IMR-90 (cell line): ENCODE results near the gene SARDH. TPM values are rescaled to one million over a fixed set of nuclear protein-coding genes. Genes with fewer than 3 reads are reported as not detected.

Source experiments
- ATAC-seq: fragments of 200-7000 bp; cut with Tn5 transposase; 2 replicates; pipeline ENCODE4 v1.9.1; 2020; ENCODE audit warnings: low read depth, mild to moderate bottlenecking, moderate library complexity
- BruUV-seq: library from RNA; stranded (reverse); fragments of 400-500 nt; replicated peaks from 2 replicates; lab custom pipeline; 2021; lab: Mats Ljungman, UMichigan
- CTCF ChIA-PET: fragments of 300-600 bp; formaldehyde crosslinking; extraction: SDS; loops from one replicate; lab custom pipeline; 2021; ENCODE audit warnings: antibody characterized with exemption; lab: Yijun Ruan, JAX
- POLR2A ChIA-PET: fragments of 300-600 bp; sonication (Branson Sonifier 250); formaldehyde crosslinking; loops from one replicate; lab custom pipeline; 2022; ENCODE audit warnings: antibody characterized with exemption; ENCODE audit not compliant: unreplicated experiment; lab: Charles Lee
- DNase-seq: peaks from one replicate; pipeline ENCODE4 v3.0.0; 2013
- H2AFZ ChIP-seq: replicated peaks from 2 replicates; pipeline ENCODE3; 2013; ENCODE audit warnings: low read length, mild to moderate bottlenecking; ENCODE audit not compliant: poor library complexity
- H2AK5ac ChIP-seq: 2 replicates; pipeline ENCODE4 v1.6.1; 2013; ENCODE audit warnings: low read depth, low read length, inconsistent platforms
- H2AK9ac ChIP-seq: replicated peaks from 2 replicates; pipeline ENCODE3; 2013; ENCODE audit warnings: mild to moderate bottlenecking, low read depth, low read length, moderate library complexity; ENCODE audit not compliant: poor library complexity
- H2BK120ac ChIP-seq: 2 replicates; pipeline ENCODE4 v1.6.1; 2013; ENCODE audit warnings: low read depth, low read length, inconsistent platforms
- H2BK15ac ChIP-seq: 3 replicates; pipeline ENCODE4 v1.6.1; 2013; ENCODE audit warnings: low read depth, low read length, inconsistent platforms
- H2BK20ac ChIP-seq: 2 replicates; pipeline ENCODE4 v1.6.1; 2013; ENCODE audit warnings: low read depth, mild to moderate bottlenecking, inconsistent platforms, low read length, moderate library complexity
- H2BK5ac ChIP-seq: 2 replicates; pipeline ENCODE4 v1.6.1; 2013; ENCODE audit warnings: mild to moderate bottlenecking, low read depth, low read length, inconsistent platforms; ENCODE audit not compliant: poor library complexity, severe bottlenecking
- H3K14ac ChIP-seq: replicated peaks from 2 replicates; pipeline ENCODE4 v1.6.1; 2013; ENCODE audit warnings: low read depth, low read length, inconsistent platforms
- H3K18ac ChIP-seq: 2 replicates; pipeline ENCODE4 v1.6.1; 2013; ENCODE audit warnings: low read depth, low read length, control low read depth
- H3K23ac ChIP-seq: 2 replicates; pipeline ENCODE4 v1.6.1; 2013; ENCODE audit warnings: low read depth, low read length, inconsistent platforms
- H3K27ac ChIP-seq: 2 replicates; pipeline ENCODE4 v1.5.1; 2013; ENCODE audit warnings: mild to moderate bottlenecking, control low read depth, low read length; ENCODE audit not compliant: insufficient read depth
- H3K27me3 ChIP-seq: 2 replicates; pipeline ENCODE4 v1.6.1; 2013; ENCODE audit warnings: low read length; ENCODE audit not compliant: control insufficient read depth, insufficient read depth
- H3K36me3 ChIP-seq: 2 replicates; pipeline ENCODE4 v1.6.1; 2013; ENCODE audit warnings: low read length, mixed read lengths; ENCODE audit not compliant: control insufficient read depth, insufficient read depth
- H3K4ac ChIP-seq: 2 replicates; pipeline ENCODE4 v1.6.1; 2013; ENCODE audit warnings: low read depth, low read length, inconsistent platforms
- H3K4me1 ChIP-seq: 2 replicates; pipeline ENCODE4 v1.6.1; 2013; ENCODE audit warnings: low read length, mixed read lengths; ENCODE audit not compliant: control insufficient read depth, insufficient read depth
- H3K4me2 ChIP-seq: 2 replicates; pipeline ENCODE4 v1.6.1; 2013; ENCODE audit warnings: low read depth, mild to moderate bottlenecking, control low read depth, low read length, moderate library complexity
- H3K4me3 ChIP-seq: 2 replicates; pipeline ENCODE4 v1.5.1; 2013; ENCODE audit warnings: low read depth, mild to moderate bottlenecking, control low read depth, low read length, moderate library complexity; ENCODE audit not compliant: insufficient read depth
- H3K56ac ChIP-seq: 2 replicates; pipeline ENCODE4 v1.6.1; 2013; ENCODE audit warnings: low read length, inconsistent platforms; ENCODE audit not compliant: insufficient read depth; ENCODE audit errors: extremely low read depth
- H3K79me1 ChIP-seq, 2 experiments: 2 replicates each; pipeline ENCODE4 v1.6.1; 2013; ENCODE audit warnings: low read length in 2 of 2, inconsistent platforms in 1 of 2, low read depth in 1 of 2
- H3K9ac ChIP-seq: 2 replicates; pipeline ENCODE4 v1.6.1; 2013; ENCODE audit warnings: low read depth, low read length, control low read depth
- H3K9me1 ChIP-seq: 2 replicates; pipeline ENCODE4 v1.6.1; 2013; ENCODE audit warnings: low read length, inconsistent platforms; ENCODE audit not compliant: insufficient read depth
- H3K9me3 ChIP-seq: 2 replicates; pipeline ENCODE4 v1.6.1; 2013; ENCODE audit warnings: low read length; ENCODE audit not compliant: control insufficient read depth, insufficient read depth
- H4K20me1 ChIP-seq: 2 replicates; pipeline ENCODE4 v1.6.1; 2013; ENCODE audit warnings: low read length, inconsistent platforms; ENCODE audit not compliant: insufficient read depth
- H4K5ac ChIP-seq: 2 replicates; pipeline ENCODE4 v1.6.1; 2013; ENCODE audit warnings: mild to moderate bottlenecking, low read depth, low read length, control low read depth
- H4K8ac ChIP-seq, 2 experiments: 2 replicates each; pipeline ENCODE4 v1.6.1; 2013; ENCODE audit warnings: low read depth in 2 of 2, low read length in 2 of 2, control low read depth in 1 of 2, inconsistent platforms in 1 of 2
- H4K91ac ChIP-seq: 2 replicates; pipeline ENCODE4 v1.6.1; 2013; ENCODE audit warnings: low read depth, low read length, inconsistent platforms; ENCODE audit not compliant: insufficient read depth
- BHLHE40 ChIP-seq: fragments of 150-350 bp; IDR thresholded peaks from 2 replicates; pipeline ENCODE4 v1.6.1; 2016; ENCODE audit warnings: mild to moderate bottlenecking, low read depth, low read length
- CEBPB ChIP-seq: IDR thresholded peaks from 2 replicates; pipeline ENCODE4 v1.6.1; 2012; ENCODE audit warnings: low read depth, low read length, improper control_type of control experiment
- CHD1 ChIP-seq: IDR thresholded peaks from 2 replicates; pipeline ENCODE4 v1.6.1; 2012; ENCODE audit warnings: low read depth, low read length, improper control_type of control experiment
- CTCF ChIP-seq: conservative IDR thresholded peaks from 2 replicates; pipeline ENCODE4 v1.5.1; 2012; ENCODE audit warnings: mild to moderate bottlenecking, low read depth, low read length, improper control_type of control experiment
- FOS ChIP-seq: fragments of 150-350 bp; IDR thresholded peaks from 2 replicates; pipeline ENCODE4 v1.6.1; 2016; ENCODE audit warnings: low read depth, low read length
- MAZ ChIP-seq: IDR thresholded peaks from 2 replicates; pipeline ENCODE4 v1.6.1; 2012; ENCODE audit warnings: low read depth, mild to moderate bottlenecking, low read length, improper control_type of control experiment, moderate library complexity, borderline replicate concordance
- MXI1 ChIP-seq: IDR thresholded peaks from 2 replicates; pipeline ENCODE4 v1.6.1; 2012; ENCODE audit warnings: low read depth, mild to moderate bottlenecking, low read length, moderate library complexity, borderline replicate concordance
- NFE2L2 ChIP-seq: fragments of 150-350 bp; IDR thresholded peaks from 2 replicates; pipeline ENCODE4 v1.6.1; 2016; ENCODE audit warnings: low read depth, mild to moderate bottlenecking, low read length
- POLR2A ChIP-seq: IDR thresholded peaks from 2 replicates; pipeline ENCODE4 v1.6.1; 2012; ENCODE audit warnings: mild to moderate bottlenecking, low read depth, low read length
- RAD21 ChIP-seq: IDR thresholded peaks from 2 replicates; pipeline ENCODE4 v1.6.1; 2012; ENCODE audit warnings: low read length, improper control_type of control experiment
- RCOR1 ChIP-seq: IDR thresholded peaks from 2 replicates; pipeline ENCODE4 v1.6.1; 2012; ENCODE audit warnings: mild to moderate bottlenecking, low read length, improper control_type of control experiment; ENCODE audit not compliant: insufficient replicate concordance
- RFX5 ChIP-seq: IDR thresholded peaks from 2 replicates; pipeline ENCODE4 v1.8.0; 2012; ENCODE audit warnings: low read depth, mild to moderate bottlenecking, low read length, moderate library complexity
- SMC3 ChIP-seq: fragments of 150-350 bp; IDR thresholded peaks from 2 replicates; pipeline ENCODE4 v1.6.1; 2016; ENCODE audit warnings: low read depth, mild to moderate bottlenecking, antibody characterized with exemption, low read length, moderate library complexity
- USF2 ChIP-seq: fragments of 150-350 bp; IDR thresholded peaks from 2 replicates; pipeline ENCODE4 v1.6.1; 2017; ENCODE audit warnings: mild to moderate bottlenecking, antibody characterized with exemption, low read length, low read depth
- WGBS, 2 experiments: methylation state at CpG; one replicate each; pipeline versions ENCODE4 v1.1.5 to v1.1.7; 2013; ENCODE audit warnings: missing lambda C conversion rate in 2 of 2; ENCODE audit not compliant: insufficient read length in 1 of 2; ENCODE audit errors: extremely low coverage in 2 of 2; 5-methylcytosine and 5-hydroxymethylcytosine counted together
- dilution Hi-C: fragments of 300-500 bp; cut with HindIII; formaldehyde crosslinking; loops from one replicate; pipeline ENCODE4 v1.14.3; 2018; ENCODE audit warnings: low sequenced_read_pairs; ENCODE audit not compliant: unreplicated experiment
- in situ Hi-C: fragments of 300-500 bp; cut with MboI; formaldehyde crosslinking; loops from 3 replicates; pipeline ENCODE4 v1.14.3; 2019; ENCODE audit warnings: low sequenced_read_pairs, inconsistent platforms, mixed read lengths
- intact Hi-C: fragments of 100-400 bp; cut with micrococcal nuclease; formaldehyde crosslinking; loops from 2 replicates; pipeline ENCODE4 v1.10.0; 2022
- polyA plus RNA-seq, 3 experiments: library from polyadenylated mRNA; depleted of rRNA; stranded (reverse); fragments of >200 nt; gene quantifications; 2 replicates each; pipeline ENCODE4 v1.2.3, GENCODE V29; 2012; ENCODE audit warnings: low replicate concordance in 1 of 3
- total RNA-seq: library from RNA; depleted of rRNA; stranded (reverse); fragments of >200 nt; gene quantifications from 2 replicates; pipeline ENCODE4 v1.2.3, GENCODE V29; 2012

Gene SARDH
- total and polyA plus RNA-seq, 2 of the 4 experiments (the other 2 are of a cell fraction): 5.0 to 7.5 TPM

DNA sequence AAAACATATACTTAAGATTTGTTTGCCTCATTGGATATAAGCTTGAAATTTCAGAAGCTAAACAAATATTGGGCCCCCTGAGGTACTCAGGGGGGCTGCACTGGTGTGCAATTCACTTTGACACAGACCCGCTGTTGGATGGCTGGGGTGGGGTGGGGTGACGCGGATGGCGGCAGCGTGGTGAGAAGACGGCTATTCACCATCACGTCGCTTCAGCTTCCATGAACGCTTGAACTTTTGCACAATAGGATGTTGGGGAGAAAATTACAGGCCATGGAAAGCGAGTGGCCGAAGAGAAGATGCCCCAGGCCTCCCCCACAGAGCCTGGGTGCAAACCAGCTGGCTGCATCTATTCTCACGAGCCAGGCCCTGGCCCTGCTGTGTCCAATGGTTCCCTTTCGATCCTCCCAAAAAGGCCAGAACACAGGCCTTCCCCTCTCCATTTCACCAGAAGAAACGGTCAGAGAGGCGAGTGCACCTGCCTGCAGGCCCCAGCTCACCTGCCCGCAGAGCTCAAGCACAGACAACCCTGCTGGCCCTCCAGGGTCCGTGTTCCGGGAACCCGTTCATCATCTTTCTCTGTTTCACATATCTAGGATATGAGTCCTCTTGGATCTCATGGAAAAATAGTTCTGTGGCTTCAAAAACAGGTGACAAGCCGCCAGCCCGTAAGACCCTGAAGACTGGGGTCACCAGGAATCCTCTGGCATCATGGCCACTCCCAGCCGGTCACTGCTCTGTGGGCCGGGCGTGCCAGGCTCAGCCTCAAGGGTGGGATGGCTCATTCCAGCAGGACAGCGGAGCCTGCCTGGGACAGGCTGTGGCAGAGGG, 46.8 kb upstream of the SARDH start (continued):
- no peak for TF ChIP-seq CEBPB
- TF ChIP-seq BHLHE40: no peak

DNA sequence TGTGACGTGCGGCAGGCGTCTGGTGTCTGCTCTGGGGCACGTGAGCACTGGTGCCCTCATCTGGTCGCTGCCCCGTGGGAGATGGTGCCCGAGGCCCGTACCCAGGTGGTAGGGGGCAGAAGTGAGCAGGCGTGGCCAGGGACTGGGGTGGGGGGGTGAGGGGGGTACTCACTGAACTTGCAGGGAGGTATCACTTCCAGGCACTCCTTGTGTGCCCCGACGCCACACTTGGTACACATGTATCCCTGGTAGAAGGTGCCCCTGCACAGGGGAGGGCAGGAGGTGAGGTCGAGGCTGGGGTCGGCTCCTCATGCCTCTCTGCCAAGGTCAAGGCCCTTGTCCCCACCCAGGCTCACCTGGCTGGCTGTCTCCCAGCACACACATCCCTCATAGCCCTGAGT, 45.2 kb upstream of the SARDH start:
- peaks cover 0 to 6% of the 10 kb centered on the region in 2 experiments; a peak in 1 of 4 replicates for H3K79me1 ChIP-seq
- in situ Hi-C loops (loop anchor here (25.0 kb wide), 1 partner anchor 354 kb away; the partner anchor contains the start of gene WDR5), intact Hi-C loops (no loop called here), dilution Hi-C loops (loop anchor here (25.0 kb wide), 1 partner anchor 229 kb away; no protein-coding TSS in a partner anchor)
- no peak overlapping the region for H3K56ac ChIP-seq
- H3K27me3 ChIP-seq: no peaks in the 10 kb centered on the region
- H4K91ac ChIP-seq: no peak overlapping the region
- H4K20me1 ChIP-seq: no peaks in the 10 kb centered on the region
- H3K36me3 ChIP-seq: peaks cover 35% of the 10 kb centered on the region
- POLR2A ChIA-PET: no interaction called here
- ATAC-seq: no peak
- H3K9me3 ChIP-seq: no peaks in the 10 kb centered on the region
- H2BK15ac ChIP-seq: no peak overlapping the region
- no peak overlapping the region for H2AFZ ChIP-seq
- no TSS peak for BruUV-seq
- 95% methylated on average over 4 of the region's 13 CpGs; no CpG with 5 or more reads in 1 of the 2 experiments for WGBS, 2 experiments
- H2BK20ac ChIP-seq: no peak overlapping the region
- H4K8ac ChIP-seq: no peak overlapping the region
- H3K27ac ChIP-seq: no peak overlapping the region
- H2AK5ac ChIP-seq: no peak overlapping the region
- no peak overlapping the region for H2AK9ac ChIP-seq
- no peak overlapping the region for H2BK5ac ChIP-seq
- H3K9me1 ChIP-seq: 0 out of 2 replicates have a peak, but pooled peaks cover 3% of the 10 kb centered on the region
- CTCF ChIA-PET: interaction anchor here (1.5 to 3.2 kb wide), 2 partner anchors 13 to 211 kb away, joined by 4 to 24 read pairs; no protein-coding TSS in a partner anchor
- H3K4me2 ChIP-seq: no peak overlapping the region
- no peaks in the 10 kb centered on the region for H3K4me1 ChIP-seq
- DNase-seq: no peak
- H4K5ac ChIP-seq: no peak overlapping the region
- H3K4ac ChIP-seq: no peak overlapping the region
- no peak overlapping the region for H2BK120ac ChIP-seq
- no peak overlapping the region for H3K4me3 ChIP-seq
- no peak overlapping the region for H3K23ac ChIP-seq
- H3K18ac ChIP-seq: no peak overlapping the region
- H3K14ac ChIP-seq: no peak overlapping the region
- no peak overlapping the region for H3K9ac ChIP-seq
- TF ChIP-seq CTCF (no peak), RCOR1 (no peak), MXI1 (no peak), RAD21 (no peak), USF2 (no peak), SMC3 (no peak), CHD1 (no peak), MAZ (no peak), CEBPB (no peak), NFE2L2 (no peak), RFX5 (no peak), FOS (no peak), POLR2A (no peak)
